Upper lobe of left lung (tissue), 4 donors: ENCODE measurements around the gene CRLF1.

Experiments
- EP300 ChIP-seq, 4 donors: sonication (generic); formaldehyde crosslinking; IDR thresholded peaks; one replicate each; pipeline ENCODE4 v1.5.1; 2017; ENCODE audit warnings: antibody characterized with exemption in 4 of 4, control low read depth in 2 of 4
- POLR2A ChIP-seq, 4 donors: fragments of 450-650 bp; IDR thresholded peaks; one replicate each; pipeline ENCODE4 v1.5.1; 2016 to 2017; ENCODE audit warnings: antibody characterized with exemption in 4 of 4, mild to moderate bottlenecking in 2 of 4
- POLR2AphosphoS5 ChIP-seq, 2 donors: sonication (generic); formaldehyde crosslinking; IDR thresholded peaks; one replicate each; pipeline ENCODE4 v1.5.1; 2017; ENCODE audit warnings: antibody characterized with exemption in 2 of 2
- TF ChIP-seq, protein P1 (sequence below), 6 experiments: fragments of 450-650 bp in 4 of 6; fragments of 200-600 bp in 2 of 6; sonication (generic) in 2 of 6; IDR thresholded peaks; one replicate each; pipeline ENCODE4 v1.5.1; 2016 to 2019; ENCODE audit warnings: antibody characterized with exemption in 6 of 6

DNA sequence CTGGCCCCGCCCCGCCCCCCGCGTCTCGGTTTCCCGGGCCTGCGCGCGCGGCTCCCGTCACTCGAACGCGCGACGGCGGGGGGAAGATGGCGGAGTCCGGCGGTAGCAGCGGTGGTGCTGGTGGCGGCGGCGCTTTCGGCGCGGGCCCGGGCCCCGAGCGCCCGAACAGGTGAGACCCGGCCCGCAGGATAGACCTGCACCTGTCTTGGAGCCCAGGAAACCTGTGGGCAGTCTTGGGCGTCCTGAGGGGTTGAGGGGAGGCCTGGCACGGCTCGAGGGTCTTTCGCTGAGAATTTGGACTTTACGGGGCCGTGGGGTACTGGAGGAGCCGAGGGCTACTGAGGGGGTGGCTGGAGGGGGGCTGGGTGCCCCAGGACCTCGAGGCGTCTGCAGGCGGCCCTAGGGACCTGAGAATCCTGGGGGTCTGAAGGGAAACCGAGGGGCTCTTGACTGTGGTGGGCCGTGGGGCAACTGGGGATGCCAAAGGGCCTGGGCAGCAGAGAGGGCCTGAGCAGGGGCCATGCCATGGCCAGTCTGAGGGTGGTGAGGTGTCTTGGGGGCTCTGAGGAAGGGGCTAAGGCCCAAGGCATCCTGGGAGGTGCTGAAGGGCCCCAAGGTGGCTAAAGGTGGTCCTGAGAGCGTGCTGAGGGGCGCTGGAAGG lies 30.5 kb upstream of the CRLF1 start, which contains the start of gene KLHL26:
- TF ChIP-seq POLR2A (IDR thresholded peaks at IDR 0.05) (peak in 2 of 4 donors; percentile 42 to 76), POLR2AphosphoS5 (IDR thresholded peaks at IDR 0.05) (peak; percentile 30 to 91), EP300 (IDR thresholded peaks at IDR 0.05) (no peak)
- TF ChIP-seq, protein P1, sequence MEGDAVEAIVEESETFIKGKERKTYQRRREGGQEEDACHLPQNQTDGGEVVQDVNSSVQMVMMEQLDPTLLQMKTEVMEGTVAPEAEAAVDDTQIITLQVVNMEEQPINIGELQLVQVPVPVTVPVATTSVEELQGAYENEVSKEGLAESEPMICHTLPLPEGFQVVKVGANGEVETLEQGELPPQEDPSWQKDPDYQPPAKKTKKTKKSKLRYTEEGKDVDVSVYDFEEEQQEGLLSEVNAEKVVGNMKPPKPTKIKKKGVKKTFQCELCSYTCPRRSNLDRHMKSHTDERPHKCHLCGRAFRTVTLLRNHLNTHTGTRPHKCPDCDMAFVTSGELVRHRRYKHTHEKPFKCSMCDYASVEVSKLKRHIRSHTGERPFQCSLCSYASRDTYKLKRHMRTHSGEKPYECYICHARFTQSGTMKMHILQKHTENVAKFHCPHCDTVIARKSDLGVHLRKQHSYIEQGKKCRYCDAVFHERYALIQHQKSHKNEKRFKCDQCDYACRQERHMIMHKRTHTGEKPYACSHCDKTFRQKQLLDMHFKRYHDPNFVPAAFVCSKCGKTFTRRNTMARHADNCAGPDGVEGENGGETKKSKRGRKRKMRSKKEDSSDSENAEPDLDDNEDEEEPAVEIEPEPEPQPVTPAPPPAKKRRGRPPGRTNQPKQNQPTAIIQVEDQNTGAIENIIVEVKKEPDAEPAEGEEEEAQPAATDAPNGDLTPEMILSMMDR (IDR thresholded peaks at IDR 0.05): no peak
